NOMO-1 treated with dmso at 0.1 percent for 144 hours (cell line): ENCODE data around the gene QRSL1.
"Not testable (repeated sequence)": the region's sequence is repeated elsewhere in the genome, so short reads cannot be mapped to it uniquely, and the experiment has no call there.

Source experiments
- DNase-seq: peaks from one replicate; lab custom pipeline; 2025; ENCODE audit not compliant: unreplicated experiment; lab: John Stamatoyannopoulos, UW

The QRSL1 gene

GRCh38 chr6:106629103-106629858, at the start of gene QRSL1, which contains the start of gene RTN4IP1:
QRSL1 (plus strand) TSS chr6:106629578; CDS start chr6:106629682, 104 bp downstream.
RTN4IP1 (minus strand) TSS chr6:106629498; CDS start chr6:106629021, 477 bp downstream.
- DNase-seq: peak; percentile 94

- DNase-seq: no peak
Measured at GRCh38 chr6:106581468-106581867, 47.9 kb upstream of the QRSL1 start.

- DNase-seq: no peak
Measured at GRCh38 chr6:106586815-106587415, 42.5 kb upstream of the QRSL1 start.

- not testable (repeated sequence) for DNase-seq
Measured at GRCh38 chr6:106588937-106589336, 40.4 kb upstream of the QRSL1 start.

- DNase-seq: no peak
Measured at GRCh38 chr6:106591111-106591825, 38.1 kb upstream of the QRSL1 start.

- DNase-seq: no peak
Measured at GRCh38 chr6:106599440-106599839, 29.9 kb upstream of the QRSL1 start.

- DNase-seq: no peak
Measured at GRCh38 chr6:106600329-106600728, 29.0 kb upstream of the QRSL1 start.

- DNase-seq: peak; percentile 35
Measured at GRCh38 chr6:106608080-106608668, 21.2 kb upstream of the QRSL1 start.

- no peak for DNase-seq
Measured at GRCh38 chr6:106609699-106610098, 19.7 kb upstream of the QRSL1 start.

- DNase-seq: no peak
Measured at GRCh38 chr6:106611030-106611429, 18.3 kb upstream of the QRSL1 start.

GRCh38 chr6:106612671-106613416, 16.5 kb upstream of the QRSL1 start:
- no peak for DNase-seq

GRCh38 chr6:106613590-106613989, 15.8 kb upstream of the QRSL1 start:
- no peak for DNase-seq

- no peak for DNase-seq
Measured at GRCh38 chr6:106614166-106614565, 15.2 kb upstream of the QRSL1 start.

GRCh38 chr6:106614592-106615257, 14.7 kb upstream of the QRSL1 start:
- no peak for DNase-seq

- no peak for DNase-seq
Measured at GRCh38 chr6:106617302-106617701, 12.1 kb upstream of the QRSL1 start.

GRCh38 chr6:106617857-106618256, 11.5 kb upstream of the QRSL1 start:
- no peak for DNase-seq

GRCh38 chr6:106618324-106618723, 11.1 kb upstream of the QRSL1 start:
- no peak for DNase-seq

- DNase-seq: no peak
Measured at GRCh38 chr6:106619223-106619622, 10.2 kb upstream of the QRSL1 start.

GRCh38 chr6:106620931-106621672, 8.3 kb upstream of the QRSL1 start:
- DNase-seq: no peak

GRCh38 chr6:106622412-106622811, 7.0 kb upstream of the QRSL1 start:
- no peak for DNase-seq
